Testis (tissue), 2 donors: ENCODE data around the gene PFKP.

ENCODE experiments used
- POLR2A ChIP-seq: fragments of 450-650 bp; IDR thresholded peaks from one replicate; pipeline ENCODE4 v1.6.1; 2017; ENCODE audit warnings: antibody characterized with exemption, mild to moderate bottlenecking, moderate library complexity
- TF ChIP-seq, protein P1 (sequence below), 3 experiments: fragments of 450-650 bp in 2 of 3; fragments of 200-600 bp in 1 of 3; sonication (generic) in 1 of 3; IDR thresholded peaks; one replicate each; pipeline ENCODE4 v1.5.1; 2016 to 2019; ENCODE audit warnings: antibody characterized with exemption in 3 of 3, mild to moderate bottlenecking in 2 of 3, moderate library complexity in 1 of 3

DNA sequence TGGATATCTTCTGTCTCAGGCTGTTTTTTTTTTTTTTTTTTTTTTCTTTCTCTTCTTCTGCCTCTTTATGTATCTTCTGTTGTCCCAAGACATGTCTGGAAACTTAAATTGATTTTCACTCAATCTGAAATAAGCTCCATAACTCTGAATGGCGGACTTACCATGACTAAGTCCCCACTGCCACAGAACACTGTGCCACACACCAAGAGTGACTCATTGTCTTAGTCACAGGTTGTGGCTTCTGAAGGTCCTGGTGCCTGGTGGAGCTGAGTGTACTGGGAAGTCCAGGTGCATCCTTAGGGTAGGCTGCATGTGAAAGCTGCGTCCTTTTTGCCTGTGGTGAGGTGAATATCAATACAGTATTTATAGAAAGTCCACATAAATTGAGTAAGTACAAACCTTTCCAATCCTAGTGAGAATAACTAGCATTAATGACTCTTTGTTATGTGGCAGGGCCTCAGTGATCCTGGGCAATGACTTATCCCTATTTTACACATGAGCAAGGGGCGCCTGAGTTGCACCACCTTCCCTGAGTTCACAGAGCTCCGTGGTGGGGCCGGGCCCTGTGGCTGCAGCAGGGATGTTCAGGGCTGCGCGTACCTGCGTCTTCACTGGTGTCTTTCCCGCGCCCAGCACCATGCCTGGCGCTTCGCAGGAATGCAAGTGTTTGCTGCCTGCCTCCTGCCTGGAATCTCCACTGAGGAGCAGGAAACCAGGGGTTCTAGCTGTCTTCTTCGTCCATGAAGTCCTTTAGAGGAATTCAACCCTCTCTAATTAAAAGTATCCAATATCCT is 4.3 kb downstream of the PFKP start:
- TF ChIP-seq, protein P1, sequence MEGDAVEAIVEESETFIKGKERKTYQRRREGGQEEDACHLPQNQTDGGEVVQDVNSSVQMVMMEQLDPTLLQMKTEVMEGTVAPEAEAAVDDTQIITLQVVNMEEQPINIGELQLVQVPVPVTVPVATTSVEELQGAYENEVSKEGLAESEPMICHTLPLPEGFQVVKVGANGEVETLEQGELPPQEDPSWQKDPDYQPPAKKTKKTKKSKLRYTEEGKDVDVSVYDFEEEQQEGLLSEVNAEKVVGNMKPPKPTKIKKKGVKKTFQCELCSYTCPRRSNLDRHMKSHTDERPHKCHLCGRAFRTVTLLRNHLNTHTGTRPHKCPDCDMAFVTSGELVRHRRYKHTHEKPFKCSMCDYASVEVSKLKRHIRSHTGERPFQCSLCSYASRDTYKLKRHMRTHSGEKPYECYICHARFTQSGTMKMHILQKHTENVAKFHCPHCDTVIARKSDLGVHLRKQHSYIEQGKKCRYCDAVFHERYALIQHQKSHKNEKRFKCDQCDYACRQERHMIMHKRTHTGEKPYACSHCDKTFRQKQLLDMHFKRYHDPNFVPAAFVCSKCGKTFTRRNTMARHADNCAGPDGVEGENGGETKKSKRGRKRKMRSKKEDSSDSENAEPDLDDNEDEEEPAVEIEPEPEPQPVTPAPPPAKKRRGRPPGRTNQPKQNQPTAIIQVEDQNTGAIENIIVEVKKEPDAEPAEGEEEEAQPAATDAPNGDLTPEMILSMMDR (IDR thresholded peaks at IDR 0.05): no peak
- no peak for TF ChIP-seq POLR2A
